Measurements from ENCODE around the gene CATSPER1. TPM values are rescaled to one million over a fixed set of nuclear protein-coding genes. Genes with fewer than 3 reads are reported as not detected.

CATSPER1 gene
- total RNA-seq, 1 experiment from 2014 or later, result 0.24 TPM

- Histone ChIP-seq H3K4me3 (no peak overlapping the region), H3K9me3 (replicated peaks) (no peaks in the 10 kb centered on the region), H3K27ac (no peak overlapping the region), H3K36me3 (peaks cover 13% of the 10 kb centered on the region), H3K27me3 (no peaks in the 10 kb centered on the region), H3K4me1 (peaks cover 25% of the 10 kb centered on the region)
- no peak for DNase-seq
These were observed 19.4 kb downstream of the CATSPER1 start for GRCh38 chr11:66006891-66007176.

GRCh38 chr11:66006134-66006890 lies 20.0 kb downstream of the CATSPER1 start:
- Histone ChIP-seq H3K4me1 (peaks cover 25% of the 10 kb centered on the region), H3K27me3 (no peaks in the 10 kb centered on the region), H3K36me3 (peaks cover 13% of the 10 kb centered on the region), H3K27ac (no peak overlapping the region), H3K4me3 (no peak overlapping the region), H3K9me3 (replicated peaks) (no peaks in the 10 kb centered on the region)
- DNase-seq, result no peak

GRCh38 chr11:66004186-66004585 lies 22.1 kb downstream of the CATSPER1 start:
- Histone ChIP-seq H3K4me1 (peaks cover 25% of the 10 kb centered on the region), H3K27me3 (no peaks in the 10 kb centered on the region), H3K36me3 (peaks cover 22% of the 10 kb centered on the region), H3K27ac (no peak overlapping the region), H3K4me3 (no peak overlapping the region), H3K9me3 (replicated peaks) (no peaks in the 10 kb centered on the region)
- DNase-seq, result no peak

- Histone ChIP-seq H3K27ac (peak overlapping the region; percentile 81; the same call in 1 of the 2 replicates), H3K27me3 (no peaks in the 10 kb centered on the region), H3K4me3 (peak overlapping the region; percentile 80), H3K4me1 (peaks cover 16% of the 10 kb centered on the region), H3K9me3 (replicated peaks) (no peaks in the 10 kb centered on the region), H3K36me3 (peaks cover 30% of the 10 kb centered on the region)
- DNase-seq, result no peak
These were observed 23.0 kb downstream of the CATSPER1 start for GRCh38 chr11:66003291-66003690.

- H3K36me3 ChIP-seq, result peaks cover 31% of the 10 kb centered on the region
- peak; percentile 39 to 59 for DNase-seq
- peaks cover 10% of the 10 kb centered on the region for H3K4me1 ChIP-seq
- H3K27me3 ChIP-seq, result no peaks in the 10 kb centered on the region
- H3K27ac ChIP-seq, result peak overlapping the region; percentile 81
- H3K9me3 ChIP-seq (replicated peaks), result no peaks in the 10 kb centered on the region
- H3K4me3 ChIP-seq, result peak overlapping the region; percentile 80
These were observed 23.5 kb downstream of the CATSPER1 start for GRCh38 chr11:66002648-66003225.

- H3K4me1 ChIP-seq, result peaks cover 4% of the 10 kb centered on the region
- H3K9me3 ChIP-seq (replicated peaks), result no peaks in the 10 kb centered on the region
- H3K36me3 ChIP-seq, result peaks cover 36% of the 10 kb centered on the region
- peak; percentile 95 to 99 for DNase-seq
- H3K27me3 ChIP-seq, result no peaks in the 10 kb centered on the region
- H3K4me3 ChIP-seq, result peak within 1 kb of the TSS; percentile 80
- H3K27ac ChIP-seq, result peak within 1 kb of the TSS; percentile 81
These were observed 24.2 kb downstream of the CATSPER1 start, which contains the start of the genes BANF1 and EIF1AD for GRCh38 chr11:66001942-66002647. Gene BANF1, plus strand, starts transcription at chr11:66002503. Its CDS starts 748 bp downstream, at chr11:66003251. Gene EIF1AD, minus strand, starts transcription at chr11:66002157. Its CDS starts 1,768 bp downstream, at chr11:66000389.

GRCh38 chr11:65997286-65997685 lies 29.0 kb downstream of the CATSPER1 start:
- Histone ChIP-seq H3K27ac (no peak overlapping the region), H3K36me3 (peaks cover 27% of the 10 kb centered on the region), H3K9me3 (replicated peaks) (no peaks in the 10 kb centered on the region), H3K4me1 (no peaks in the 10 kb centered on the region), H3K27me3 (no peaks in the 10 kb centered on the region), H3K4me3 (no peak overlapping the region)
- no peak for DNase-seq

GRCh38 chr11:65992056-65992455 lies 34.2 kb downstream of the CATSPER1 start:
- no peak overlapping the region for H3K27ac ChIP-seq
- H3K4me3 ChIP-seq, result no peak overlapping the region
- H3K9me3 ChIP-seq (replicated peaks), result no peaks in the 10 kb centered on the region
- DNase-seq, result no peak
- H3K27me3 ChIP-seq, result no peaks in the 10 kb centered on the region
- peaks cover 4% of the 10 kb centered on the region; the same call in 1 of the 2 replicates for H3K36me3 ChIP-seq
- no peaks in the 10 kb centered on the region for H3K4me1 ChIP-seq

GRCh38 chr11:65988791-65989592 lies 37.3 kb downstream of the CATSPER1 start:
- Histone ChIP-seq H3K36me3 (no peaks in the 10 kb centered on the region), H3K4me1 (no peaks in the 10 kb centered on the region), H3K4me3 (no peak overlapping the region), H3K27ac (no peak overlapping the region), H3K9me3 (replicated peaks) (no peaks in the 10 kb centered on the region), H3K27me3 (no peaks in the 10 kb centered on the region)
- DNase-seq, result peak; percentile 87 to 96

GRCh38 chr11:65987336-65987735 lies 38.9 kb downstream of the CATSPER1 start:
- no peak for DNase-seq
- no peaks in the 10 kb centered on the region for H3K9me3 ChIP-seq (replicated peaks)
- no peak overlapping the region for H3K4me3 ChIP-seq
- no peaks in the 10 kb centered on the region for H3K4me1 ChIP-seq
- H3K27ac ChIP-seq, result no peak overlapping the region
- H3K27me3 ChIP-seq, result no peaks in the 10 kb centered on the region
- H3K36me3 ChIP-seq, result no peaks in the 10 kb centered on the region

- Histone ChIP-seq H3K36me3 (peaks cover 11% of the 10 kb centered on the region; the same call in 1 of the 2 replicates), H3K9me3 (replicated peaks) (no peaks in the 10 kb centered on the region), H3K4me1 (no peaks in the 10 kb centered on the region), H3K4me3 (no peak overlapping the region), H3K27ac (no peak overlapping the region), H3K27me3 (no peaks in the 10 kb centered on the region)
- DNase-seq, result no peak
These were observed 42.7 kb downstream of the CATSPER1 start for GRCh38 chr11:65983589-65983987.

- no peaks in the 10 kb centered on the region for H3K4me1 ChIP-seq
- no peak overlapping the region for H3K27ac ChIP-seq
- peaks cover 11% of the 10 kb centered on the region for H3K36me3 ChIP-seq
- DNase-seq, result no peak
- H3K4me3 ChIP-seq, result no peak overlapping the region
- H3K27me3 ChIP-seq, result no peaks in the 10 kb centered on the region
- H3K9me3 ChIP-seq (replicated peaks), result no peaks in the 10 kb centered on the region
These were observed 43.3 kb downstream of the CATSPER1 start for GRCh38 chr11:65982824-65983588.

GRCh38 chr11:65981972-65982823 lies 44.1 kb downstream of the CATSPER1 start:
- no peaks in the 10 kb centered on the region for H3K27me3 ChIP-seq
- H3K27ac ChIP-seq, result no peak overlapping the region
- H3K4me3 ChIP-seq, result no peak overlapping the region
- H3K36me3 ChIP-seq, result peaks cover 11% of the 10 kb centered on the region
- no peaks in the 10 kb centered on the region for H3K4me1 ChIP-seq
- DNase-seq, result no peak
- no peaks in the 10 kb centered on the region for H3K9me3 ChIP-seq (replicated peaks)

Measured in SJCRH30 (cell line).